HEK293 (cell line): ENCODE results near the gene CCDC112.

Experiments used
- CTCF ChIA-PET: fragments of 350-600 bp; formaldehyde crosslinking; extraction: SDS; loops from one replicate; lab custom pipeline; 2021; ENCODE audit warnings: antibody characterized with exemption; lab: Yijun Ruan, JAX
- POLR2A ChIA-PET: fragments of 300-600 bp; formaldehyde crosslinking; extraction: SDS; loops from one replicate; lab custom pipeline; 2020; ENCODE audit warnings: antibody characterized with exemption, inconsistent platforms; lab: Yijun Ruan, JAX
- H3K27ac ChIP-seq: fragments of 200-500 bp; sonication (Bioruptor generic); 2 replicates; pipeline ENCODE4 v1.5.1; 2014; ENCODE audit warnings: low read depth, low read length, control low read depth, inconsistent platforms; ENCODE audit errors: extremely low read depth
- H3K36me3 ChIP-seq, 2 experiments: fragments of 200-500 bp in 1 of 2; sonication (Bioruptor generic) in 1 of 2; 1 replicate in 1 of 2; 2 replicates in 1 of 2; pipeline ENCODE4 v1.5.1; 2014 to 2017; ENCODE audit warnings: inconsistent platforms in 2 of 2, low read length in 2 of 2; ENCODE audit not compliant: control insufficient read depth in 2 of 2, insufficient read depth in 1 of 2
- H3K4me1 ChIP-seq: fragments of 200-500 bp; sonication (Bioruptor generic); 2 replicates; pipeline ENCODE4 v1.5.1; 2014; ENCODE audit warnings: mild to moderate bottlenecking, low read length, inconsistent platforms; ENCODE audit not compliant: control insufficient read depth, insufficient read depth
- H3K4me3 ChIP-seq: 2 replicates; pipeline ENCODE4 v1.5.1; 2011; ENCODE audit warnings: low read depth, mild to moderate bottlenecking, control low read depth, low read length, moderate library complexity
- H3K9me3 ChIP-seq: fragments of 200-500 bp; sonication (Bioruptor generic); 2 replicates; pipeline ENCODE4 v1.5.1; 2014; ENCODE audit warnings: low read depth, low read length, inconsistent platforms; ENCODE audit not compliant: control insufficient read depth, insufficient read depth
- SETDB1 ChIP-seq: IDR thresholded peaks from one replicate; pipeline ENCODE4 v1.6.1; 2017; ENCODE audit warnings: mild to moderate bottlenecking, low read length, moderate library complexity, mixed read lengths; ENCODE audit not compliant: insufficient read length
- ZBTB7A ChIP-seq: fragments of 450-650 bp; formaldehyde crosslinking; IDR thresholded peaks from 2 replicates; pipeline ENCODE4 v1.5.1; 2016; ENCODE audit warnings: low read depth, missing biosample characterization, missing genetic modification characterization
- ZFHX2 ChIP-seq: fragments of 450-650 bp; formaldehyde crosslinking; conservative IDR thresholded peaks from 2 replicates; pipeline ENCODE4 v1.5.1; 2016; ENCODE audit warnings: missing biosample characterization, missing genetic modification characterization
- ZNF10 ChIP-seq: fragments of 450-650 bp; formaldehyde crosslinking; IDR thresholded peaks from 2 replicates; pipeline ENCODE4 v1.5.1; 2017; ENCODE audit warnings: missing biosample characterization, missing genetic modification characterization
- ZNF169 ChIP-seq: fragments of 450-650 bp; formaldehyde crosslinking; IDR thresholded peaks from 2 replicates; pipeline ENCODE4 v1.5.1; 2016; ENCODE audit warnings: missing biosample characterization, missing genetic modification characterization
- ZNF433 ChIP-seq: fragments of 450-650 bp; formaldehyde crosslinking; IDR thresholded peaks from 2 replicates; pipeline ENCODE4 v1.5.1; 2016; ENCODE audit warnings: missing biosample characterization, missing genetic modification characterization, low read depth
- ZNF510 ChIP-seq: fragments of 450-650 bp; formaldehyde crosslinking; IDR thresholded peaks from 2 replicates; pipeline ENCODE4 v1.5.1; 2018; ENCODE audit warnings: mild to moderate bottlenecking, missing genetic modification characterization, missing biosample characterization; ENCODE audit not compliant: insufficient replicate concordance
- ZNF560 ChIP-seq: fragments of 450-650 bp; formaldehyde crosslinking; IDR thresholded peaks from 2 replicates; pipeline ENCODE4 v1.5.1; 2017; ENCODE audit warnings: missing biosample characterization, missing genetic modification characterization, borderline replicate concordance
- ZNF701 ChIP-seq: fragments of 450-650 bp; formaldehyde crosslinking; IDR thresholded peaks from 2 replicates; pipeline ENCODE4 v1.5.1; 2016; ENCODE audit warnings: missing biosample characterization, missing genetic modification characterization
- ZNF837 ChIP-seq: fragments of 450-650 bp; formaldehyde crosslinking; IDR thresholded peaks from 2 replicates; pipeline ENCODE4 v1.5.1; 2016; ENCODE audit warnings: missing biosample characterization, missing genetic modification characterization
- TF ChIP-seq, protein P1 (sequence below): fragments of 450-650 bp; formaldehyde crosslinking; IDR thresholded peaks from 2 replicates; pipeline ENCODE4 v1.5.1; 2017; ENCODE audit warnings: missing biosample characterization, missing genetic modification characterization
- TF ChIP-seq, protein P2 (sequence below): fragments of 450-650 bp; formaldehyde crosslinking; IDR thresholded peaks from 2 replicates; pipeline ENCODE4 v1.5.1; 2016; ENCODE audit warnings: missing biosample characterization, missing genetic modification characterization
- TF ChIP-seq, protein P3 (sequence below): fragments of 450-650 bp; formaldehyde crosslinking; conservative IDR thresholded peaks from 2 replicates; pipeline ENCODE4 v1.5.1; 2016; ENCODE audit warnings: low read depth, missing biosample characterization, missing genetic modification characterization
- TF ChIP-seq, protein P4 (sequence below): fragments of 450-650 bp; formaldehyde crosslinking; IDR thresholded peaks from 2 replicates; pipeline ENCODE4 v1.5.1; 2016; ENCODE audit warnings: missing biosample characterization, missing genetic modification characterization
- TF ChIP-seq, protein P5 (sequence below): fragments of 450-650 bp; formaldehyde crosslinking; IDR thresholded peaks from 2 replicates; pipeline ENCODE4; 2016; ENCODE audit warnings: missing biosample characterization, missing genetic modification characterization
- TF ChIP-seq, protein P6 (sequence below): fragments of 450-650 bp; IDR thresholded peaks from 2 replicates; pipeline ENCODE4 v1.5.1; 2018; ENCODE audit warnings: missing biosample characterization, mild to moderate bottlenecking, missing genetic modification characterization

CCDC112 gene

DNA sequence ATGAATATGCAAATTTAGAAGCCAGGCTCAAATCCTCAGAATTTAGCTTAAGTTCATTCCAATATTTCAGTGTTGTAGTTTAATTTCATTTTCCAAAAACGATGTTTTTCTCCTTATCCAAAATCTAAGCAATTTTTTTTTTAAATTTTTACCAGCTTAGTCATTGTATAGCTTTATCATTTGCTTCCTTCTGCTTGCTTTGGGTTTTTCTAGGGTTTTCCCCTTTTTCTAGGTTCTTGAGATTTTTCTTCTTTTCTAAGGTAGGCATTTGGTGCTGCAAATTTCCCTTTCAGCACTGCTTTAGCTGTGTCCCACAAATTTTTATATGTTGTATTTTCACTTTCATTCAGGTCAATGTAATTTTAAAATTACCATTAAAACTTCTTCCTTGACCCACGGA, 34.4 kb upstream of the CCDC112 start:
- CTCF ChIA-PET = interaction anchor here (0.6 kb wide), 1 partner anchor 278 kb away, joined by 3 read pairs; no protein-coding TSS in a partner anchor
- H3K4me1 ChIP-seq = no peaks in the 10 kb centered on the region
- no peak overlapping the region for H3K27ac ChIP-seq
- POLR2A ChIA-PET = interaction anchor here (0.7 kb wide), 1 partner anchor 243 kb away, joined by 4 read pairs; no protein-coding TSS in a partner anchor
- H3K36me3 ChIP-seq = no peaks in the 10 kb centered on the region
- H3K9me3 ChIP-seq = no peaks in the 10 kb centered on the region
- TF ChIP-seq ZNF701 (tag by site-specific recombination) = no peak
- no peak for TF ChIP-seq ZFHX2
- no peak for TF ChIP-seq ZNF10
- no peak for TF ChIP-seq ZNF837 (tag by site-specific recombination)
- TF ChIP-seq ZNF560 (tag by site-specific recombination) = no peak
- TF ChIP-seq, protein P1, sequence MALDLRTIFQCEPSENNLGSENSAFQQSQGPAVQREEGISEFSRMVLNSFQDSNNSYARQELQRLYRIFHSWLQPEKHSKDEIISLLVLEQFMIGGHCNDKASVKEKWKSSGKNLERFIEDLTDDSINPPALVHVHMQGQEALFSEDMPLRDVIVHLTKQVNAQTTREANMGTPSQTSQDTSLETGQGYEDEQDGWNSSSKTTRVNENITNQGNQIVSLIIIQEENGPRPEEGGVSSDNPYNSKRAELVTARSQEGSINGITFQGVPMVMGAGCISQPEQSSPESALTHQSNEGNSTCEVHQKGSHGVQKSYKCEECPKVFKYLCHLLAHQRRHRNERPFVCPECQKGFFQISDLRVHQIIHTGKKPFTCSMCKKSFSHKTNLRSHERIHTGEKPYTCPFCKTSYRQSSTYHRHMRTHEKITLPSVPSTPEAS (tag by site-specific recombination) = no peak
- TF ChIP-seq, protein P2, sequence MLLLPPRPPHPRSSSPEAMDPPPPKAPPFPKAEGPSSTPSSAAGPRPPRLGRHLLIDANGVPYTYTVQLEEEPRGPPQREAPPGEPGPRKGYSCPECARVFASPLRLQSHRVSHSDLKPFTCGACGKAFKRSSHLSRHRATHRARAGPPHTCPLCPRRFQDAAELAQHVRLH (tag by site-specific recombination) = no peak
- TF ChIP-seq SETDB1 = no peak
- TF ChIP-seq ZNF433 = no peak
- TF ChIP-seq, protein P3, sequence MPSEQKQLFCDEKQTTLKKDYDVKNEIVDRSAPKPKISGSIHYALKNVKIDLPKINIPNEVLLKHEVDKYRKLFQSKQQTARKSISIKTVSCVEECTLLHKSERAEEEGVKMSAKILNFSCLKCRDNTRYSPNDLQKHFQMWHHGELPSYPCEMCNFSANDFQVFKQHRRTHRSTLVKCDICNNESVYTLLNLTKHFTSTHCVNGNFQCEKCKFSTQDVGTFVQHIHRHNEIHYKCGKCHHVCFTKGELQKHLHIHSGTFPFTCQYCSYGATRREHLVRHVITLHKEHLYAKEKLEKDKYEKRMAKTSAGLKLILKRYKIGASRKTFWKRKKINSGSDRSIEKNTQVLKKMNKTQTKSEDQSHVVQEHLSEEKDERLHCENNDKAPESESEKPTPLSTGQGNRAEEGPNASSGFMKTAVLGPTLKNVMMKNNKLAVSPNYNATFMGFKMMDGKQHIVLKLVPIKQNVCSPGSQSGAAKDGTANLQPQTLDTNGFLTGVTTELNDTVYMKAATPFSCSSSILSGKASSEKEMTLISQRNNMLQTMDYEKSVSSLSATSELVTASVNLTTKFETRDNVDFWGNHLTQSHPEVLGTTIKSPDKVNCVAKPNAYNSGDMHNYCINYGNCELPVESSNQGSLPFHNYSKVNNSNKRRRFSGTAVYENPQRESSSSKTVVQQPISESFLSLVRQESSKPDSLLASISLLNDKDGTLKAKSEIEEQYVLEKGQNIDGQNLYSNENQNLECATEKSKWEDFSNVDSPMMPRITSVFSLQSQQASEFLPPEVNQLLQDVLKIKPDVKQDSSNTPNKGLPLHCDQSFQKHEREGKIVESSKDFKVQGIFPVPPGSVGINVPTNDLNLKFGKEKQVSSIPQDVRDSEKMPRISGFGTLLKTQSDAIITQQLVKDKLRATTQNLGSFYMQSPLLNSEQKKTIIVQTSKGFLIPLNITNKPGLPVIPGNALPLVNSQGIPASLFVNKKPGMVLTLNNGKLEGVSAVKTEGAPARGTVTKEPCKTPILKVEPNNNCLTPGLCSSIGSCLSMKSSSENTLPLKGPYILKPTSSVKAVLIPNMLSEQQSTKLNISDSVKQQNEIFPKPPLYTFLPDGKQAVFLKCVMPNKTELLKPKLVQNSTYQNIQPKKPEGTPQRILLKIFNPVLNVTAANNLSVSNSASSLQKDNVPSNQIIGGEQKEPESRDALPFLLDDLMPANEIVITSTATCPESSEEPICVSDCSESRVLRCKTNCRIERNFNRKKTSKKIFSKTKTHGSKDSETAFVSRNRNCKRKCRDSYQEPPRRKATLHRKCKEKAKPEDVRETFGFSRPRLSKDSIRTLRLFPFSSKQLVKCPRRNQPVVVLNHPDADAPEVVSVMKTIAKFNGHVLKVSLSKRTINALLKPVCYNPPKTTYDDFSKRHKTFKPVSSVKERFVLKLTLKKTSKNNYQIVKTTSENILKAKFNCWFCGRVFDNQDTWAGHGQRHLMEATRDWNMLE = no peak
- TF ChIP-seq, protein P4, sequence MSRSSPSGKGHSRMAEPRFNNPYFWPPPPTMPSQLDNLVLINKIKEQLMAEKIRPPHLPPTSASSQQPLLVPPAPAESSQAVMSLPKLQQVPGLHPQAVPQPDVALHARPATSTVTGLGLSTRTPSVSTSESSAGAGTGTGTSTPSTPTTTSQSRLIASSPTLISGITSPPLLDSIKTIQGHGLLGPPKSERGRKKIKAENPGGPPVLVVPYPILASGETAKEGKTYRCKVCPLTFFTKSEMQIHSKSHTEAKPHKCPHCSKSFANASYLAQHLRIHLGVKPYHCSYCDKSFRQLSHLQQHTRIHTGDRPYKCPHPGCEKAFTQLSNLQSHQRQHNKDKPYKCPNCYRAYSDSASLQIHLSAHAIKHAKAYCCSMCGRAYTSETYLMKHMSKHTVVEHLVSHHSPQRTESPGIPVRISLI (tag by site-specific recombination) = no peak
- TF ChIP-seq, protein P5, sequence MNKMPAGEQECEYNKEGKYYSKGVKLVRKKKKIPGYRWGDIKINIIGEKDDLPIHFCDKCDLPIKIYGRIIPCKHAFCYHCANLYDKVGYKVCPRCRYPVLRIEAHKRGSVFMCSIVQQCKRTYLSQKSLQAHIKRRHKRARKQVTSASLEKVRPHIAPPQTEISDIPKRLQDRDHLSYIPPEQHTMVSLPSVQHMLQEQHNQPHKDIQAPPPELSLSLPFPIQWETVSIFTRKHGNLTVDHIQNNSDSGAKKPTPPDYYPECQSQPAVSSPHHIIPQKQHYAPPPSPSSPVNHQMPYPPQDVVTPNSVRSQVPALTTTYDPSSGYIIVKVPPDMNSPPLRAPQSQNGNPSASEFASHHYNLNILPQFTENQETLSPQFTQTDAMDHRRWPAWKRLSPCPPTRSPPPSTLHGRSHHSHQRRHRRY = no peak
- no peak for TF ChIP-seq ZNF510 (tag by site-specific recombination)
- TF ChIP-seq, protein P6, sequence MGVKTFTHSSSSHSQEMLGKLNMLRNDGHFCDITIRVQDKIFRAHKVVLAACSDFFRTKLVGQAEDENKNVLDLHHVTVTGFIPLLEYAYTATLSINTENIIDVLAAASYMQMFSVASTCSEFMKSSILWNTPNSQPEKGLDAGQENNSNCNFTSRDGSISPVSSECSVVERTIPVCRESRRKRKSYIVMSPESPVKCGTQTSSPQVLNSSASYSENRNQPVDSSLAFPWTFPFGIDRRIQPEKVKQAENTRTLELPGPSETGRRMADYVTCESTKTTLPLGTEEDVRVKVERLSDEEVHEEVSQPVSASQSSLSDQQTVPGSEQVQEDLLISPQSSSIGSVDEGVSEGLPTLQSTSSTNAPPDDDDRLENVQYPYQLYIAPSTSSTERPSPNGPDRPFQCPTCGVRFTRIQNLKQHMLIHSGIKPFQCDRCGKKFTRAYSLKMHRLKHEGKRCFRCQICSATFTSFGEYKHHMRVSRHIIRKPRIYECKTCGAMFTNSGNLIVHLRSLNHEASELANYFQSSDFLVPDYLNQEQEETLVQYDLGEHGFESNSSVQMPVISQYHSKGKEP (tag by site-specific recombination) = no peak
- no peak for TF ChIP-seq ZBTB7A (tag by site-specific recombination)
- no peak for TF ChIP-seq ZNF169 (tag by site-specific recombination)
- no peak overlapping the region for H3K4me3 ChIP-seq
